Central memory CD4-positive, alpha-beta T cell (primary cell): Measurements from ENCODE around the gene MIB2.

Source experiments
- DNase-seq: peaks from one replicate; pipeline ENCODE4 v3.0.0; 2022

The MIB2 gene

DNA sequence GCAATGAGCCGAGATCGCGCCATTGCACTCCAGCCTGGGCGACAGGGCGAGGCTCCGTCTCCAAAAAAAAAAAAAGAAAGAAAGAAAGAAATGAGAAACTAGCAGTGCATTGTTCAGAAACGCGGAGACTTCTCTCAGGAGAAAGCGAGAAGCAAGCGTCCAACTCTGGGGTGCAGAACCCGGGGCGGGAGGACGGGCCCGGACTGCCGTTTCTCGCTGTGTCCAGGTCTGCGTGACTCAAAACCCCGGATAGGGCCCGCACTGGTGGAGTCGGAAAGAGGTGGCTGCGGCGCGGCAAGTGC lies 395 bp upstream of the MIB2 start:
- DNase-seq: no peak

DNA sequence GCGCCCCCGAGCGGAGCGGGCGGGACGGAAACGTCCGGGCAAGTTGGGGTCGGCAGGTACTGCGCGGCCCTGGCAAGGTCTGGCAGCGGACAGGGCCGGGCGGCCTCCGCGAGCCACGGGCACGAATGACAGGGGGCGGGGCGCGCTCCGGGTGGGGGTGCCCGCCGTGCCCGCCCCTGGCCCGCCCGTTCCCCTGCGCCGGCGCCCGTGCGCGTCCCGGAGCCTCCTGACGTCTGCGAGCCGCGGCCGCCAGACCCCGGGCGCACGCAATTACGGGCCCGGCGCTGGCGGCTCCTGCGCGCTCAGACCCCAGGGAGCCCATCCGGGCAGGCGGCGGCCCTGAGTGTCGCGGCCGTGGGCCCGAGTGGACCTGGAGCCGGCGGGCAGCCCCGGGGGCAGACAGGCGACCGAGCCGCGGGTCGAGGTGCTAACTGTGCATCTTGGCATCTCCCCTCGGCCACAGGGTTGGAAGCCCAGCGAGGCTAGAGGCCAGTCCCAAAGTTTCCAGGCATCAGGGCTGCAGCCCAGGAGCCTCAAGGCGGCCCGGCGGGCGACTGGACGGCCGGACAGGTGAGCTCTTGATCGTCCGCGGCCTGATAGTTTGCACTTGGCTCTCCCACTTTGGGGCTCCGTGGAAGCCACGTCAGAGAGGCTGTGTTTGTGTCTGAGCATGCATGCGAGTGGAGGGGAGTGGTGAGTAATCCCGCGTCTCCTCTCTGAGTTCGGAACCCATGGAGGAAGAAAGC lies 918 bp downstream of the MIB2 start:
- peak; percentile 50 for DNase-seq

DNA sequence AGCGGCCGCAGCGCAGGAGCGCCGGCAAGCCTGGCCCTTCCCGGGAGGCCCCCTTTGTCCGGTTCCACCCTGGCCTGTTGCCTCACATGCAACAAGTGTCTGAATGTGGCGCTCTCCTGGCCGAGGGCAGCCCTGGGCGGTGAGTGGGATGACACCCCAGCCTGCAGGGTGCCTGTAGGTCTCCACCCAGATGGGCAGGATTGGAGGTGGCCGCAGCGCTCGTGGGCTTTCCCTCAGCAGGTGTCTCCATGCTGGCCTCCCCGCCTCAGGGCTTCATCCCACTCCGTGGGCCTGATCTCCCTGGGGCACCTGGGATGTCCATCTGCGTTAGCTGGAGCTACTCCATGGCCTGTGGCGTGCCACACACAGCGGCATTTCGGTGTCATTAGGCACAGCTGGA lies 1.5 kb downstream of the MIB2 start:
- no peak for DNase-seq

DNA sequence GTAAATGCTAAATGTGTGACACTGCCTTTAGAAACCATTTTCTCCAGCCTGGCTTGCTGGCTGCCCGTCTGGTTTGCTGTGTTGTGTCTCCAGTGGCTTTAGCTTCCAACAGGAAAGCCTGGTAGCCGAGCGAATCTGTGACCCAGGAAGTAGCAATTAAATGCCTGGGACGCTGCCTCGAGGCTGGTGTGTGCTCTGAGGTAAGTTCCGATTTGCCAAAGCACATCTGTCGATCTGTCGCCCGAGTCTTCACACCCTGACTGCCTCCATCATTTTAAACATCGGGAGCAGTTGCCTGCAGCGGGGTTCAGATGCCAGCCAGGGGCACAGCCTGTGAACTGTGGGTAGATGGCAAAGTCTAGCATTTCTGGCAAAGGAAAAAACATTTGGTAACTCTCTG lies 2.2 kb downstream of the MIB2 start:
- DNase-seq: no peak

DNA sequence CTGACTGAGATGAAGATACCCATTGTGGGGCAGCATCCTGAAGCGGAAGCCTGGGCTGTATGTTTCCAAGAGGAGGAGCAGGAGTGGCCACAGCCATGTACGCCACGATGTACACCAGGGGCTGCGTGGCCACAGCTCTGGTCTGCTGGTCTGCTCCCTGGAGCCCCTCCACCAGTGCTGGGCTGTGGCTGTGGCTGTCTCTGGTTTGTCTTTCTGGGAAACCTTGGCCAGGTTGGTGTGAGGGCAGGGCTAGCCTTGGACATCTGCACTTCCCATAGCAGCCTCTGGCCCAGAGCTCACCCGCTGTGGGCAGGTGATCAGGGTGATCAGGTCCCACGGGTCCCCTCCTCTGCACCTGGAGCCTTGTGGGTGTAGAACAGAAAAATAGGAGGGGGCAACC lies 2.6 kb downstream of the MIB2 start:
- no peak for DNase-seq

DNA sequence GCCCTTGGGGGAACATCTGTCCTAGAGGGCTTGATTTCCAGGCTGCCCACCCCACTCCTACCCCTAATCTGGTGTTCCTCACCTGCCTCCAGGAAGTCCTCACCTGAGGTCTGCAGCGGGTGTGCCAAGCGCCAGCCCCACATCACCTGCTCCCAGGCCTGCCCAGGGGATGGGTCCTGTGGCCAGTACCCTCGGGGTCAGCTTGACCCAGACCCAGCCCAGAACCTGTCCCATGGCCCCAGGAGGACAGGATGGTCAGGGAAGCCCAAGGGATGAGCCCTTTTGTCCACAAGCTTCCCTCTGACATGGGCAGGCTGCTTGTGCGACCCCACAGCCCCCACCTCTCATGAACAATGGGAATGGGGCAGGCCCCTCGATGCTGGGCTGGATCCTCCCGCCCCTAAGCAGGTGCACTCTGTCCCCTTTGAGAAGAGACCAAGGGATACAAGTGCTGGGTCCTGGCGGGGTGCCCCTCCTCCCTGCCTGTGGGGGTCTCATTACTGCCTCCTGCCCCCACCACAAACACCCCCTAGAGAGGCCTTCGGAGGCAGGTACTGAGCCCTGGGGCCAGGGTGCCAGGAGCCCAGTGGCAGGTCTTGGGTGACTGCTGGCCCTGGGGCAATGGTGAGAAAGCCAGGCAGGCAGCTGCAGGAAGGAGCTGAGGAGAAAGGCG lies 3.2 kb downstream of the MIB2 start:
- DNase-seq: no peak

DNA sequence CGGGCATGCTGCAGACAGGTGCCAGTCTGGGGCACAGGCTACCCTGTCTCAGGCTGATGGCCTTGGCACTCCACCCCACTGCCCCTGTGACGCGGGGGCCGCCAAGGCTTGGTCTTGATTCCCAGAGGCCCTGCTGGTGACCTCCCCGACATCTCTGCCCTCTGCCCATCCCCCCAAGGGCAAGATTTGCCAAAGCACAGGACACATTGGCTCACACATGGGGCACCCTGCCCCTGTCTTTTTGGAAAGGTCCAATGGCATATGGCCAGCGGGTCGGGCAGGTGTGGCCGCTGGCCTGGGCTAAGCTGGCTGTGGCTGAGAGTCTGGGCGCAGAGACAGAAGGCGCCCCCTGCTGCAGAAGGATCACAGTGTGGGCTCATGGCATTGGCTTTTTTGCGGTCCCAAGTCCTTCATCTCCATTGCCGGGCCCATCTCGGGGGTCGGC lies 4.6 kb downstream of the MIB2 start:
- no peak for DNase-seq

DNA sequence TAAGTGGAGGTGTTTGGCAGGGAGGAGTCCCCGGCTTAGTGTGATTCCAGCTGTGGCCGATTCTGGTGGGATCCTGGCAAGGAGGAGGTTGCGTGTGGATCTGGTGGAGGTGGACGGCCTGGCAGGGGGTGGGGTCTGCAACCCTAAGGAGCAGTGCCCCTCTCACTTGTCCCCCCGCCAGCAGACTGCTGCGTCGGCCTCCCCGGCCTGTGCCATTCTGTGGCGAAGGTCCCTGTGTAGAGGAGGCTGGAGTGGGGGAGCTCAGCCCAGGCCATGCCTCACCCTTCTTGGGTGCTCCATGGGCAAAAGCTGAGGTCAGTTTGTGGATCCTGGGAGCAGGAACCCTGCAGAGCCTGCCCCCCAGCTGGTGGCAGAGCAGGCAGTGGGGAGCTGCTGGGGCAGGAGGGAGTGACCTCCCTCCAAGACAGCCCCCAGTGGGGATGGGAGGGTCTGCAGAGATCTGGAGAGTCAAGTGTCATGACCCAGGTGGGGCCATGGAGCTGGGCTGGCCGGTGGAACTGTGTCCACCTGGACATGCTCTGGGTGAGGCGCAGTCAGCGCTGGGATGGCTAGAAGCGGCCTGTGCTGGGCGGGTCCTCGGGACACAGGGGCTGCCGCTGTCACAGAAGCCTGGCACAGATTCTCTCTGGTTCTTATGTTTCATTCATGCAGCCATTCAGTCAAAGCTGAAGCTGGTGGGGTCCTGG lies 5.3 kb downstream of the MIB2 start:
- no peak for DNase-seq

DNA sequence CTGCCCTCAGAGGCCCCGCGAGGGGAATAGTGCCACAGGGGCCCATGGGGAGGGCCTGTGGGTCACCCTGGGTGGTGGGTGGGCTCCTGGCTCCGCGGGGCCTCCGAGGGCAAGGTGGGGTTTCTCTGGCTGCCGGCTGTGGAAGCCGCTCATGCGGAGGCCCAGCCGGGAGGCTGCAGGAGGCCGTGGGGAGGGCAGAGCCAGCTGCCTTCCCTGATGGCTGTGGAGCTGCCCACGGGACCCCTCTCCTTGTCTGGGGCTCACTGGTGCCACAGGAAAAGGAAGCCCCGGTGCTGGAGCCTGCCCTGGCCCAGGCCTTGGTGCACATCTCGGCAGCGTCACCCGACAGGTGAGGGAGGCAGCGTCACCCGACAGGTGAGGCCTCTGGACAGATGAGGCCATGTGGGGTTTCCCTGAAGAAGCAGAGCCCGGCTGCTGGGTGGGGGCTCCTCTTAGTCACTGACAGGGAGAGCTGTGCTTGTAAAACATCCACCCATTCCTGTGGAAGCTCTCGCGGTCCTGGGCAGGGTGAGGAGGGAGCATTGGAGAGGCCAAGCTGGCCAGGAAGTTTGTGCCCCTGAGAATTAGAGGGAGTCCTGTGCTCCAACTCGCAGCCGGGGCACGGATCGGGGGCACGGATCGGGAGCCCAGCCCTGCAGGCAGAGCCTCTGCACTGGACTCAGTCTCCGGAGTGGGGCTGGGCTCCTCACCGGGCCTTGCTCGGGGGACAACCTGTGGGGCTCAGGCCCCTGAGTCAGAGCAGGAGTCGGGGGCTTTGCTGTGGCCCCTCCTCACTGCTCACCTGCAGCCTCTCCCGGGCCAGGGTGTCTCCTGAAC lies 6.1 kb downstream of the MIB2 start:
- no peak for DNase-seq

DNA sequence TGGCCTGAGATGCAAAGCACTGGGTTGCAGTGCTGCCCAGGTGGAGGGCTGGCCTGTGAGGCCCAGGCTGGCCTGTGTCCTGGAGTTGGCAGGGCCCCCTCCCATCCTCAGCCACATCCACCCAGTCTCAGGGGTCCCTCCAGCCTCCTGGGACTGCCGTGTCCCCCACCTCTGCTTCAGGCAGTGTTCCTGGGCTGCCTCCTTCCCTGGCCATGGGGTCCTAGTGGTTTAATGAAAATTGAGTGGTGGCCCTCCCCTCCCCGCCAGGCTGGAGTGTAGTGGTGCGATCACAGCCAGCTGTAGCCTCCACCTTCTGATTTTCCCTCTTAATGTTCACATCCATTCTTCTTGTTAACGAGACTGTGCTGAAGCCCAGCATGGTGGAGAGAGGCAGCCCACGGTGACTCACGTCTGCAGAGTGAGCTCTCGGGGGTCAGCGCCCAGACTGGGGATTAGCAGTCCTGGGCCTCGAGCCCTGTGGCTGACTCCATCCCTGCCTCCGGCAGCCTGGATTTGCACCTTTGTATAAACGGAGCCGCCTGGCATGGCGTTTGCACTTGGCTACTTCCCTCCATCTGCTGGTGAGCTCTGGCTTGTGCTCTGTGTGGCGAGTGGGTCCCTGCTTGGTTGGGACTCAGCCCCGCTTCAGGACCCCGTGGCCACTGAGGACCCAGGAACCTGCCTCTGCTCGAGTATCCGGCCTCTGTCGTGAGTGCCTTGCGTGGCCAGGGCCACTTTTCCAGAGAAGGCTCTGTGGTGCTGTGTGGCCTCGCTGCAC lies 6.9 kb downstream of the MIB2 start:
- no peak for DNase-seq

DNA sequence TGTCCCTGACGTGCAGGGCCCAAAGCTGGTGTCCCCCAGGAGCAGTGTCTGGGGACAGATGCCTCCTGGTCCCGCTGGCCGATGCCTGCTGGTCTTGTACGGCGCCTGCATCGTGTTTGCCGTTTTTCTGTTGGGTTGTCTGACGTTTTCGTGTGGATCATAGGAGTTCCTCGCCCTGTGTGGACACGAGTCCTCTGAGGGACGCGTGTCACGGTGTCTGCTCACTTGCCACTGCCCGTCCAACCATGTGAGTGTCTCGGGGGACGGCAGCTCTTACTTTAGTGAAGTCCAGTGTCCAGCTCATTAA lies 7.4 kb downstream of the MIB2 start:
- DNase-seq: no peak

DNA sequence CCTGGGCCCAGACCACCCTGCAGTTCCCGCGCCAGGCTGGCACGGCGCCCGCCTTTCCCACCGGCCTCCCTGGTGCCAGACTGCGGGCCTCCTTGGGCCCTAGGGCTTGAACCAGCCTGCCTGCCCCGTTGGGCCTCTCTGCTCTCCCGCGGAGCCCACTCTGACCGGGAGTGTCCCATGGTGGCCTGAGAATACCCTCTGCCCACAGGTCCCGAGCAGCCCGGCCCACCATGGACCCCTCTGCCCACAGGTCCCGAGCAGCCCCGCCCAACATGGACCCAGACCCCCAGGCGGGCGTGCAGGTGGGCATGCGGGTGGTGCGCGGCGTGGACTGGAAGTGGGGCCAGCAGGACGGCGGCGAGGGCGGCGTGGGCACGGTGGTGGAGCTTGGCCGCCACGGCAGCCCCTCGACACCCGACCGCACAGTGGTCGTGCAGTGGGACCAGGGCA lies 7.9 kb downstream of the MIB2 start:
- DNase-seq: no peak

DNA sequence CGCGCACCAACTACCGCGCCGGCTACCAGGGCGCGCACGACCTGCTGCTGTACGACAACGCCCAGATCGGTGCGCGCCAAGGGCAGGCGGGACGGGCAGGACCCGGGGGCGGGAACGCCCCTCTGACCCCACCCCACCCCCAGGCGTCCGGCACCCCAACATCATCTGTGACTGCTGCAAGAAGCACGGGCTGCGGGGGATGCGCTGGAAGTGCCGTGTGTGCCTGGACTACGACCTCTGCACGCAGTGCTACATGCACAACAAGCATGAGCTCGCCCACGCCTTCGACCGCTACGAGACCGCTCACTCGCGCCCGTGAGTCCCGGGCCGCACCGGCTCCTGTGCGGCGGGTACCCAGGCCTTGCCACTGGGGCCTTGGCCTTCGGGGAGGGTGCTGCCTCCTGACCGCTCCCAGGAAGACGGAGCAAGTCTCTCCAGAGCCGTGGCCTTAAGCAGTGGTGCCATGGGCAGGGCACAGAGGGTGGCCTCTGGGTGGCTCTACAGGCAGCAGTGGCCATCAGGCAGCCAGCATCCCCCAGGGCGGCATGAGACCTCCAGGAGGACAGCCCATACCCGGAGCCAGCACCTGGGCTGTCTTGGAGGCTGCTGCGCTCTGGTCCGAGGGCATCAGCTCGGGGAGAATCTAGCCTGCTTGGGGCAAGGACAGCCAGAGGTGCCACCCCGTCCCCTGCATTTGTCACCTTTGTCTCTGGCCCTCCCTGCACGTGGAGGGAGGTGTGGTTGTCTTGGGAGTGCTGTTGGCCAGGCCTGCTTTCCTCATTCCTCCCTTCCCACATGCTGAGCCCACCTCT lies 8.5 kb downstream of the MIB2 start:
- DNase-seq: no peak

DNA sequence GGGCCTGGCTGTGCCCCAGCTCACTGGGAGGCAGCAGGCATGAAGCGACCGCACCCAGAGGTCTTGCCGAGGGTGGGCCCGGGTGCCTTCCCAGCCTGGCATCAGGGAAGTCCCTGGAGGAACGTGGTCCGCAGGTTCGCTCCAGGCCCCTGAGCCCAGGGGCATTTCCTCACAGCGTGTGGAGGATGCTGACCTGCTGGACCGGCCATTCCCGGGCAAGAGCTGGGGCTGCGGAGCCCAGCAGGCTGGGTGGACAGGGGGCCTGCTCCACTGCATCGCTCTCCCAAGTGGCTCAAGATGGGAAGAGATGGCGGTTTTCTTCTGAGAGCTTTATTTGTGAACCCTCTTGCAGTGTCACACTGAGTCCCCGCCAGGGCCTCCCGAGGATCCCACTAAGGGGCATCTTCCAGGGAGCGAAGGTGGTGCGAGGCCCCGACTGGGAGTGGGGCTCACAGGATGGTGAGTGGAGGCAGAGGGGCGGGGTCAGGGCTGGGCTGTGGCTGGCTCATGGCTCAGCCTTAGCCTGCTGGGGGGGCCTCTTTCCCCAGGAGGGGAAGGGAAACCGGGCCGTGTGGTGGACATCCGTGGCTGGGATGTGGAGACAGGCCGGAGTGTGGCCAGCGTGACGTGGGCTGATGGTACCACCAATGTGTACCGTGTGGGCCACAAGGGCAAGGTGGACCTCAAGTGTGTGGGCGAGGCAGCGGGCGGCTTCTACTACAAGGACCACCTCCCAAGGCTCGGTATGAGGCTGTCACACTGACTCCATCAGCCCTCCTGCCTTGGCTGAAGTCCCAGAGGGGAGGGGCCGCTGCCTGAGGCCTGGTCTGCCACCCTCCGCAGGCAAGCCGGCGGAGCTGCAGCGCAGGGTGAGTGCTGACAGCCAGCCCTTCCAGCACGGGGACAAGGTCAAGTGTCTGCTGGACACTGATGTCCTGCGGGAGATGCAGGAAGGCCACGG lies 9.4 kb downstream of the MIB2 start:
- no peak for DNase-seq

DNA sequence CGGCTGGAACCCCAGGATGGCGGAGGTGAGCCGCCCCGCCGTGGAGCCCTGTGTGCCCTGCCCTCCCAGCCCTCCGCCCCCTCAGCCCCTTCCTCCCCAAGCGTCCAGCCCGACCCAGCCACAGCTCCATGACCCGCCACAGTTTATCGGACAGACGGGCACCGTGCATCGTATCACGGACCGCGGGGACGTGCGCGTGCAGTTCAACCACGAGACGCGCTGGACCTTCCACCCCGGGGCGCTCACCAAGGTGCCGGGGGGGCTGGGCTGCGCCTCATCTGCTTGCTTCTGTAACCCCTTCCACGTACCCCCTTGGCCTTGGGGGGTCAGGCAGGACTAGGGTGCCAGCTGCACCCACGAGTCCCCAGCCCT lies 10.1 kb downstream of the MIB2 start:
- no peak for DNase-seq

DNA sequence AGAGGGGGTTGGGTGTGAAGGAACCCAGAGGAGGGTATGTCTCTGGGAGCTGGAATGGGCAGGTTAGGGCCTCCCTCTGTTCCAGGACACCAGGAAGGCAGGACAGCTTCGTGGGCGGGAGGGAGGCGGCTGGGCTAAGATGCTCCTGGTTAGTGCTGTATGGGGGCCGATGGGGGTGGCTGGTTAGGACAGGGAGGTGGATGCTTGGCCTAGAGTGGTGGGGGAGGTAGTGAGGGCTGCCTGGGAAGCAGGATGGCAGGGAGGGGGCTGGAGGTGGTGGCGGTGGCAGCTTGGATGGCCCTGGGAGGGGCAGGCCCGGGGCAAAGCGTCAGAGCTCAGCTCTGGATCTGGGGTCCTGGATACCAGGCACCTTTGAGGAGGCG lies 10.5 kb downstream of the MIB2 start:
- DNase-seq: no peak

DNA sequence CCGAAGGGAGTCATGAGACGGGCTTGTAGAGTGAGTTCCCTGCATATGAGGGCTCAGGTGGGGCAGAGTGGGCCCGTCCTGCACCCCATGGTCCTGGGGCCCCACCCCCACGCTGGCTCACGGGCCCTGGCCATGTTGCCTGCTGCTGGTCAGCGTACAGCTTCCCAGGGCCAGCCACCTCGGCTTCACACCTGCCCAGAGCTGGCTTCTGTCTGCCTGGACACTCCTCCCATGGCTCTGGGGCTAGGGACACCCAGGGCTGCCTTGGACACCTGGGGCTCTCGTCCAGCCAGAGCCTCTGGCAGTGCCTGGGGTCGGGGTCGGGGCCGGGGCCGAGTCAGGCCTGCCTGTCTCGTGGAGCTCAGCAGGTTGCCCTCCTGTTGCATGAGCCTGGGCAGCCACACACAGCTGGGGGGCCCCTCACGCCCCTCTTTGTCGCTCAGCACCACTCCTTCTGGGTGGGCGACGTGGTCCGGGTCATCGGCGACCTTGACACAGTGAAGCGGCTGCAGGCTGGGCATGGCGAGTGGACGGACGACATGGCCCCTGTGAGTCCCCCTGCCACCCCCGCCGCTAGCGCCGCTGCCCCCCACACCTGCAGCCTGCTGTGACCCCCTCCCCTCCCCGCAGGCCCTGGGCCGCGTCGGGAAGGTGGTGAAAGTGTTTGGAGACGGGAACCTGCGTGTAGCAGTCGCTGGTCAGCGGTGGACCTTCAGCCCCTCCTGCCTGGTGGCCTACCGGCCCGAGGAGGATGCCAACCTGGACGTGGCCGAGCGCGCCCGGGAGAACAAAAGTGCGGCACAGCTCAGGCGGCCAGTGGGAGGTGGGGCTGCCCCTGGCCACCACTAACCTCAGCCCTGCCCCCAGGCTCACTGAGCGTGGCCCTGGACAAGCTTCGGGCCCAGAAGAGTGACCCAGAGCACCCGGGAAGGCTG lies 11.2 kb downstream of the MIB2 start:
- DNase-seq: no peak

DNA sequence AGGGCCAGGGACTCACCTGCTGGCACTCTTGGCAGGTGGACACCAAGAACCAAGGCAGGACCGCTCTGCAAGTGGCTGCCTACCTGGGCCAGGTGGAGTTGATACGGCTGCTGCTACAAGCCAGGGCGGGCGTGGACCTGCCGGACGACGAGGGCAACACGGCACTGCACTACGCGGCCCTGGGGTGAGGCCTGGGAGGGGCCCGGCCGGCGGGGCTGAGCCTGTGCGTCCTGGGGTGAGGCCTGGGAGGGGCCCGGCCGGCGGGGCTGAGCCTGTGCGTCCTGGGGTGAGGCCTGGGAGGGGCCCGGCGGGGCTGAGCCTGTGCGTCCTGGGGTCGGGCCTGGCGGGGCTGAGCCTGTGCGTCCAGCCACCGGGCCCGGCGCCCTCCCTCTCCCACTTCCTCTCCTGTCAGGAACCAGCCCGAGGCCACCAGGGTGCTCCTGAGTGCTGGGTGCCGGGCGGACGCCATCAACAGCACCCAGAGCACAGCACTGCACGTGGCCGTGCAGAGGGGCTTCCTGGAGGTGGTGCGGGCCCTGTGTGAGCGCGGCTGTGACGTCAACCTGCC lies 12.0 kb downstream of the MIB2 start:
- DNase-seq: no peak
